Neural progenitor cell (in vitro differentiated cells): Measurements from ENCODE around the gene SLCO3A1. TPM values are rescaled to one million over a fixed set of nuclear protein-coding genes. Genes with fewer than 3 reads are reported as not detected.

Experiments
- DNase-seq: peaks from one replicate; pipeline ENCODE4 v3.0.0-alpha.2; 2016; ENCODE audit warnings: low spot score
- H2AFZ ChIP-seq: fragments of 200-600 bp; sonication (generic); replicated peaks from 2 replicates; pipeline ENCODE4 v1.6.1; 2016; ENCODE audit warnings: antibody characterized with exemption
- H3F3A ChIP-seq: fragments of 200-600 bp; sonication (generic); 2 replicates; pipeline ENCODE4 v1.6.1; 2016; ENCODE audit warnings: antibody characterized with exemption, low read depth
- H3K27ac ChIP-seq: fragments of 200-600 bp; sonication (generic); 2 replicates; pipeline ENCODE4 v1.5.1; 2016; ENCODE audit warnings: mild to moderate bottlenecking
- H3K27me3 ChIP-seq: fragments of 200-600 bp; sonication (generic); 2 replicates; pipeline ENCODE4 v1.6.1; 2016; ENCODE audit warnings: mild to moderate bottlenecking, moderate library complexity
- H3K36me3 ChIP-seq: fragments of 200-600 bp; sonication (generic); 2 replicates; pipeline ENCODE4 v1.5.1; 2016
- H3K4me1 ChIP-seq: fragments of 200-600 bp; sonication (generic); 2 replicates; pipeline ENCODE4 v1.6.1; 2016; ENCODE audit warnings: mixed run types
- H3K4me2 ChIP-seq: fragments of 200-600 bp; sonication (generic); 2 replicates; pipeline ENCODE4 v1.6.1; 2016
- H3K4me3 ChIP-seq: fragments of 200-600 bp; sonication (generic); 2 replicates; pipeline ENCODE4 v1.5.1; 2016
- H3K79me2 ChIP-seq: fragments of 200-600 bp; sonication (generic); 2 replicates; pipeline ENCODE4 v1.6.1; 2016; ENCODE audit warnings: low read depth
- H3K9ac ChIP-seq: fragments of 200-600 bp; sonication (generic); 2 replicates; pipeline ENCODE4 v1.6.1; 2016
- H3K9me3 ChIP-seq: fragments of 200-600 bp; sonication (generic); 2 replicates; pipeline ENCODE4 v1.5.1; 2016; ENCODE audit warnings: low read depth
- H4K20me1 ChIP-seq: fragments of 200-600 bp; sonication (generic); 2 replicates; pipeline ENCODE4 v1.6.1; 2016; ENCODE audit warnings: low read depth
- H3K27ac Mint-ChIP-seq: 3 replicates; pipeline ENCODE4 v1.8.0; 2021; ENCODE audit warnings: mixed read lengths
- H3K27me3 Mint-ChIP-seq: 2 replicates; pipeline ENCODE4 v1.8.0; 2022; ENCODE audit warnings: low read depth, mild to moderate bottlenecking, inconsistent platforms, moderate library complexity, mixed read lengths; ENCODE audit not compliant: insufficient read depth
- H3K36me3 Mint-ChIP-seq: 3 replicates; pipeline ENCODE4 v1.8.0; 2021; ENCODE audit warnings: mixed read lengths
- H3K4me1 Mint-ChIP-seq: 3 replicates; pipeline ENCODE4 v1.8.0; 2021; ENCODE audit warnings: mixed read lengths
- H3K4me3 Mint-ChIP-seq: 3 replicates; pipeline ENCODE4 v1.8.0; 2021; ENCODE audit warnings: mild to moderate bottlenecking, moderate library complexity, mixed read lengths
- H3K9me3 Mint-ChIP-seq: 3 replicates; pipeline ENCODE4 v1.8.0; 2020; ENCODE audit warnings: mixed read lengths
- CTCF ChIP-seq: fragments of 200-600 bp; sonication (generic); IDR thresholded peaks from 2 replicates; pipeline ENCODE4 v1.5.1; 2017; ENCODE audit warnings: antibody characterized with exemption, mild to moderate bottlenecking
- EZH2 ChIP-seq: fragments of 200-600 bp; sonication (generic); IDR thresholded peaks from 2 replicates; pipeline ENCODE4 v1.6.1; 2017; ENCODE audit warnings: antibody characterized with exemption, mild to moderate bottlenecking, moderate library complexity
- EZH2phosphoT487 ChIP-seq: fragments of 200-600 bp; sonication (generic); IDR thresholded peaks from 2 replicates; pipeline ENCODE4 v1.6.1; 2017; ENCODE audit warnings: antibody characterized with exemption
- total RNA-seq: library from RNA; depleted of rRNA; stranded (reverse); fragments of >200 nt; gene quantifications from 2 replicates; pipeline ENCODE4 v1.2.3, GENCODE V29; 2015; ENCODE audit warnings: low replicate concordance

SLCO3A1 gene
- total RNA-seq, 1 donor from 2014 or later: 6.6 TPM

- H3K27me3 ChIP-seq: no peaks in the 10 kb centered on the region
- peaks cover 26% of the 10 kb centered on the region for H3K4me1 ChIP-seq
- H3K9ac ChIP-seq: no peak overlapping the region
- peaks cover 8% of the 10 kb centered on the region for H3K27me3 Mint-ChIP-seq
- no peaks in the 10 kb centered on the region for H3F3A ChIP-seq
- H4K20me1 ChIP-seq: no peaks in the 10 kb centered on the region
- H3K36me3 Mint-ChIP-seq: peaks cover 6% of the 10 kb centered on the region
- H3K4me1 Mint-ChIP-seq: peaks cover 9% of the 10 kb centered on the region
- H3K79me2 ChIP-seq: no peaks in the 10 kb centered on the region
- H3K27ac Mint-ChIP-seq: no peak overlapping the region
- H3K9me3 Mint-ChIP-seq: no peaks in the 10 kb centered on the region
- H3K4me3 Mint-ChIP-seq: no peak overlapping the region
- no peak overlapping the region for H3K4me2 ChIP-seq
- H2AFZ ChIP-seq: no peak overlapping the region
- H3K27ac ChIP-seq: no peak overlapping the region
- DNase-seq: no peak
- no peaks in the 10 kb centered on the region for H3K9me3 ChIP-seq
- TF ChIP-seq CTCF (no peak), EZH2 (no peak), EZH2phosphoT487 (no peak)
- H3K36me3 ChIP-seq: no peaks in the 10 kb centered on the region
- H3K4me3 ChIP-seq: no peak overlapping the region
Measured at GRCh38 chr15:92122259-92122658, 268.8 kb downstream of the SLCO3A1 start.

GRCh38 chr15:92123962-92124656 is 270.6 kb downstream of the SLCO3A1 start:
- Histone ChIP-seq H2AFZ (no peak overlapping the region), H3K9ac (no peak overlapping the region), H3K4me1 (peaks cover 8% of the 10 kb centered on the region), H3K9me3 (no peaks in the 10 kb centered on the region), H3K27ac (no peak overlapping the region), H3F3A (no peaks in the 10 kb centered on the region), H3K79me2 (no peaks in the 10 kb centered on the region), H3K4me3 (no peak overlapping the region), H3K36me3 (no peaks in the 10 kb centered on the region), H3K4me2 (no peak overlapping the region), H4K20me1 (no peaks in the 10 kb centered on the region), H3K27me3 (no peaks in the 10 kb centered on the region)
- no peak for TF ChIP-seq EZH2
- TF ChIP-seq CTCF: no peak
- TF ChIP-seq EZH2phosphoT487: no peak
- Mint-ChIP-seq H3K36me3 (peaks cover 6% of the 10 kb centered on the region), H3K9me3 (no peaks in the 10 kb centered on the region), H3K27ac (no peak overlapping the region), H3K4me1 (peaks cover 6% of the 10 kb centered on the region), H3K4me3 (no peak overlapping the region), H3K27me3 (peaks cover 8% of the 10 kb centered on the region)
- DNase-seq: no peak

- peaks cover 7% of the 10 kb centered on the region for H3K4me1 ChIP-seq
- no peak for DNase-seq
Measured at GRCh38 chr15:92124657-92125010, 271.1 kb downstream of the SLCO3A1 start.

More at GRCh38 chr15:92124657-92125010, 271.1 kb downstream of the SLCO3A1 start:
- Histone ChIP-seq H3K79me2 (no peaks in the 10 kb centered on the region), H4K20me1 (no peaks in the 10 kb centered on the region), H2AFZ (no peak overlapping the region), H3K27ac (no peak overlapping the region), H3K36me3 (no peaks in the 10 kb centered on the region), H3K27me3 (no peaks in the 10 kb centered on the region), H3K9me3 (no peaks in the 10 kb centered on the region), H3K9ac (no peak overlapping the region), H3F3A (no peaks in the 10 kb centered on the region), H3K4me3 (no peak overlapping the region), H3K4me2 (no peak overlapping the region)
- H3K4me3 Mint-ChIP-seq: no peak overlapping the region
- H3K4me1 Mint-ChIP-seq: peaks cover 6% of the 10 kb centered on the region
- no peak overlapping the region for H3K27ac Mint-ChIP-seq
- no peaks in the 10 kb centered on the region for H3K9me3 Mint-ChIP-seq
- H3K27me3 Mint-ChIP-seq: peaks cover 8% of the 10 kb centered on the region
- no peak for TF ChIP-seq CTCF
- TF ChIP-seq EZH2: no peak
- TF ChIP-seq EZH2phosphoT487: no peak
- H3K36me3 Mint-ChIP-seq: peaks cover 6% of the 10 kb centered on the region
